Raji (cell line): ENCODE measurements around the gene SEC14L5.

ENCODE experiments used
- POLR2A ChIP-seq: IDR thresholded peaks from 2 replicates; pipeline ENCODE4 v1.6.1; 2011; ENCODE audit warnings: low read depth, low read length, control low read depth; ENCODE audit not compliant: insufficient read depth

Gene SEC14L5

GRCh38 chr16:4968879-4969483 lies 10.9 kb downstream of the SEC14L5 start:
- no peak for TF ChIP-seq POLR2A

- TF ChIP-seq POLR2A, result no peak
Measured at GRCh38 chr16:4970010-4970409, 11.9 kb downstream of the SEC14L5 start.

GRCh38 chr16:4972938-4973587 lies 14.9 kb downstream of the SEC14L5 start:
- TF ChIP-seq POLR2A, result no peak

GRCh38 chr16:4976079-4976478 lies 17.9 kb downstream of the SEC14L5 start:
- no peak for TF ChIP-seq POLR2A

- TF ChIP-seq POLR2A, result no peak
Measured at GRCh38 chr16:4976611-4977145, 18.5 kb downstream of the SEC14L5 start.

- no peak for TF ChIP-seq POLR2A
Measured at GRCh38 chr16:4979164-4979563, 21.0 kb downstream of the SEC14L5 start.

- no peak for TF ChIP-seq POLR2A
Measured at GRCh38 chr16:4979736-4980660, 21.9 kb downstream of the SEC14L5 start.

- no peak for TF ChIP-seq POLR2A
Measured at GRCh38 chr16:4980691-4981090, 22.6 kb downstream of the SEC14L5 start.

GRCh38 chr16:4981473-4981872 lies 23.3 kb downstream of the SEC14L5 start:
- TF ChIP-seq POLR2A, result no peak

- TF ChIP-seq POLR2A, result no peak
Measured at GRCh38 chr16:4982056-4982867, 24.1 kb downstream of the SEC14L5 start.

- TF ChIP-seq POLR2A, result no peak
Measured at GRCh38 chr16:4984174-4984990, 26.3 kb downstream of the SEC14L5 start.

GRCh38 chr16:4987250-4987579 lies 29.1 kb downstream of the SEC14L5 start:
- TF ChIP-seq POLR2A, result no peak

- TF ChIP-seq POLR2A, result no peak
Measured at GRCh38 chr16:4987580-4988374, 29.6 kb downstream of the SEC14L5 start.
